ENCODE results near the gene FGFR2.

The FGFR2 gene

GRCh38 chr10:121466424-121466823, 131.8 kb downstream of the FGFR2 start:
- H3K4me2 ChIP-seq (ENCODE audit: low read length) = no peak overlapping the region
- H3F3A ChIP-seq (ENCODE audit: control insufficient read depth, insufficient read depth) = no peaks in the 10 kb centered on the region
- TF ChIP-seq EZH2phosphoT487 (IDR thresholded peaks at IDR 0.05; ENCODE audit: borderline replicate concordance, low read length) (no peak), CTCF (IDR thresholded peaks at IDR 0.05; ENCODE audit: low read depth, low read length, poor library complexity, severe bottlenecking) (no peak)

DNA sequence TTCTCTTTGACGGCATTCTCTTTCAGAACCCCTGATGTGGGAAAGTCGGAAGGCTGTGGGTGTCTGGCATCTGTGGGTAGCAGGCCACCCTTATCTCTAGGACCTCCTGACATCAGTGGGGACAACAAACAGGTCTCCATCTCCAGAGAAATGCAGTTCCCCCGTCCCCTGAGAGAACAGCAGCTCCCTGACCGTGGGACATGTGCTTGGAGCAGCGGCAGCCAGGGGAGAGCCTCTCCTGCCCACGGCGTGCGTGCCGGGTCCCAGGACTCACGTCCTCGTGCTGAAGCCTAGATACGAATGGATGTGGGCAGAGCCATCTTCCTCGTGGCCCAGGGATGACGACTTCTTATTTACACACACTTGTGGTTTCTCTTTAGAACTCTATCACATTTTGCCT, 133.0 kb downstream of the FGFR2 start:
- H3F3A ChIP-seq (ENCODE audit: control insufficient read depth, insufficient read depth) = no peaks in the 10 kb centered on the region

More at GRCh38 chr10:121466424-121466823, 131.8 kb downstream of the FGFR2 start:
- Histone ChIP-seq H3K36me3 (ENCODE audit: control insufficient read depth, low read length) (no peaks in the 10 kb centered on the region), H4K20me1 (ENCODE audit: control insufficient read depth, insufficient read depth, low read depth, low read length) (no peaks in the 10 kb centered on the region), H3K79me2 (ENCODE audit: control insufficient read depth, low read length) (no peaks in the 10 kb centered on the region), H3K4me3 (ENCODE audit: low read length) (no peak overlapping the region), H3K4me1 (ENCODE audit: control insufficient read depth, low read length) (no peaks in the 10 kb centered on the region), H3K27ac (ENCODE audit: low read depth, low read length) (no peak overlapping the region), H3K9me3 (ENCODE audit: control insufficient read depth, insufficient read depth, low read length) (no peaks in the 10 kb centered on the region), H3K27me3 (ENCODE audit: control insufficient read depth, low read length) (no peaks in the 10 kb centered on the region), H3K9me2 (replicated peaks; ENCODE audit: control insufficient read depth, low read length) (no peaks in the 10 kb centered on the region)

DNA sequence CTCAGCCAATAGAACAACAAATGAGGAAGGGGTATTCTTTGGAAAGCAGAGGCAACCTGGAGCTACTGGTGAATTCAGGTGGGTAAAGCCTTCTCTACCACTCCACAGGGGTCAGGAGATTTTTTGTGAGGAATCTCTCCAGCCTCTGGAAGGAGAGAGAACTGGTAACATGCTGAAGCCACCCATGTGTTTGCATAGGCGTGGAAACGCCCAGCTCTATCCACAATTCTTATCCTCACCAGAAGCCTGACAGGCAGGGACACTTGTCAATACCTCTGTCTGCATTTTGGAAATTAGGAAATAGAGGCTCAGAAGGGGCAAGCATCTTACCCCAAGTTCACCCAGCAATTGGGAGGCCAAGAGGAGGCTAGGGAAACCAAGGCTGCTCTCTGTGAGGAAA, 133.7 kb downstream of the FGFR2 start:
- Histone ChIP-seq H3K9me3 (ENCODE audit: control insufficient read depth, insufficient read depth, low read length) (no peaks in the 10 kb centered on the region), H3K4me3 (ENCODE audit: low read length) (no peak overlapping the region), H3K4me2 (ENCODE audit: low read length) (no peak overlapping the region), H3K27me3 (ENCODE audit: control insufficient read depth, low read length) (no peaks in the 10 kb centered on the region), H3K4me1 (ENCODE audit: control insufficient read depth, low read length) (no peaks in the 10 kb centered on the region), H3K9me2 (replicated peaks; ENCODE audit: control insufficient read depth, low read length) (no peaks in the 10 kb centered on the region), H4K20me1 (ENCODE audit: control insufficient read depth, insufficient read depth, low read depth, low read length) (no peaks in the 10 kb centered on the region), H3K36me3 (ENCODE audit: control insufficient read depth, low read length) (no peaks in the 10 kb centered on the region), H3K79me2 (ENCODE audit: control insufficient read depth, low read length) (no peaks in the 10 kb centered on the region), H3K27ac (ENCODE audit: low read depth, low read length) (no peak overlapping the region), H3F3A (ENCODE audit: control insufficient read depth, insufficient read depth) (no peaks in the 10 kb centered on the region)
- TF ChIP-seq CTCF (IDR thresholded peaks at IDR 0.05; ENCODE audit: low read depth, low read length, poor library complexity, severe bottlenecking) = no peak
- no peak for TF ChIP-seq EZH2phosphoT487 (IDR thresholded peaks at IDR 0.05; ENCODE audit: borderline replicate concordance, low read length)

More for the DNA sequence above, 133.0 kb downstream of the FGFR2 start:
- no peak overlapping the region for H3K27ac ChIP-seq (ENCODE audit: low read depth, low read length)
- no peak overlapping the region for H3K4me2 ChIP-seq (ENCODE audit: low read length)
- H3K4me1 ChIP-seq (ENCODE audit: control insufficient read depth, low read length) = no peaks in the 10 kb centered on the region
- H4K20me1 ChIP-seq (ENCODE audit: control insufficient read depth, insufficient read depth, low read depth, low read length) = no peaks in the 10 kb centered on the region
- no peak overlapping the region for H3K4me3 ChIP-seq (ENCODE audit: low read length)
- no peaks in the 10 kb centered on the region for H3K9me3 ChIP-seq (ENCODE audit: control insufficient read depth, insufficient read depth, low read length)
- no peaks in the 10 kb centered on the region for H3K27me3 ChIP-seq (ENCODE audit: control insufficient read depth, low read length)
- H3K36me3 ChIP-seq (ENCODE audit: control insufficient read depth, low read length) = no peaks in the 10 kb centered on the region
- H3K79me2 ChIP-seq (ENCODE audit: control insufficient read depth, low read length) = no peaks in the 10 kb centered on the region
- no peaks in the 10 kb centered on the region for H3K9me2 ChIP-seq (replicated peaks; ENCODE audit: control insufficient read depth, low read length)
- TF ChIP-seq EZH2phosphoT487 (IDR thresholded peaks at IDR 0.05; ENCODE audit: borderline replicate concordance, low read length) = no peak
- no peak for TF ChIP-seq CTCF (IDR thresholded peaks at IDR 0.05; ENCODE audit: low read depth, low read length, poor library complexity, severe bottlenecking)

- H3K27me3 ChIP-seq (ENCODE audit: control insufficient read depth, low read length) = no peaks in the 10 kb centered on the region
These were observed 135.3 kb downstream of the FGFR2 start for GRCh38 chr10:121462955-121463354.

More at GRCh38 chr10:121462955-121463354, 135.3 kb downstream of the FGFR2 start:
- Histone ChIP-seq H3K4me2 (ENCODE audit: low read length) (no peak overlapping the region), H3F3A (ENCODE audit: control insufficient read depth, insufficient read depth) (no peaks in the 10 kb centered on the region), H3K4me3 (ENCODE audit: low read length) (no peak overlapping the region), H3K79me2 (ENCODE audit: control insufficient read depth, low read length) (no peaks in the 10 kb centered on the region), H3K9me3 (ENCODE audit: control insufficient read depth, insufficient read depth, low read length) (no peaks in the 10 kb centered on the region), H3K27ac (ENCODE audit: low read depth, low read length) (no peak overlapping the region), H3K9me2 (replicated peaks; ENCODE audit: control insufficient read depth, low read length) (no peaks in the 10 kb centered on the region), H4K20me1 (ENCODE audit: control insufficient read depth, insufficient read depth, low read depth, low read length) (no peaks in the 10 kb centered on the region), H3K36me3 (ENCODE audit: control insufficient read depth, low read length) (no peaks in the 10 kb centered on the region), H3K4me1 (ENCODE audit: control insufficient read depth, low read length) (no peaks in the 10 kb centered on the region)
- TF ChIP-seq EZH2phosphoT487 (IDR thresholded peaks at IDR 0.05; ENCODE audit: borderline replicate concordance, low read length) = no peak
- no peak for TF ChIP-seq CTCF (IDR thresholded peaks at IDR 0.05; ENCODE audit: low read depth, low read length, poor library complexity, severe bottlenecking)
